Measurements from ENCODE around the gene IMMP2L.
"Not testable (repeated sequence)": the region's sequence is repeated elsewhere in the genome, so short reads cannot be mapped to it uniquely, and the experiment has no call there.

The IMMP2L gene

GRCh38 chr7:111324776-111325175, 237.5 kb downstream of the IMMP2L start:
- DNase-seq, result no peak

- no peak for DNase-seq
Observed at GRCh38 chr7:111324228-111324627, 238.1 kb downstream of the IMMP2L start.

- DNase-seq, result not testable (repeated sequence)
Observed at GRCh38 chr7:111323670-111324069, 238.6 kb downstream of the IMMP2L start.

- DNase-seq, result no peak
Observed at GRCh38 chr7:111320133-111320532, 242.2 kb downstream of the IMMP2L start.

- DNase-seq, result no peak
Observed at GRCh38 chr7:111312966-111313365, 249.3 kb downstream of the IMMP2L start.

- no peak for DNase-seq
Observed at GRCh38 chr7:111308691-111309090, 253.6 kb downstream of the IMMP2L start.

GRCh38 chr7:111301891-111302290, 260.4 kb downstream of the IMMP2L start:
- no peak for DNase-seq

GRCh38 chr7:111294494-111294893, 267.8 kb downstream of the IMMP2L start:
- DNase-seq, result no peak

GRCh38 chr7:111292026-111292470, 270.2 kb downstream of the IMMP2L start:
- peak; percentile 51 for DNase-seq

GRCh38 chr7:111290982-111291381, 271.3 kb downstream of the IMMP2L start:
- DNase-seq, result no peak

- DNase-seq, result no peak
Observed at GRCh38 chr7:111290419-111290818, 271.9 kb downstream of the IMMP2L start.

GRCh38 chr7:111288441-111288840, 273.9 kb downstream of the IMMP2L start:
- DNase-seq, result not testable (repeated sequence)

- DNase-seq, result no peak
Observed at GRCh38 chr7:111282626-111283025, 279.7 kb downstream of the IMMP2L start.

- no peak for DNase-seq
Observed at GRCh38 chr7:111274857-111275256, 287.4 kb downstream of the IMMP2L start.

GRCh38 chr7:111272092-111272491, 290.2 kb downstream of the IMMP2L start:
- no peak for DNase-seq

GRCh38 chr7:111270794-111271193, 291.5 kb downstream of the IMMP2L start:
- DNase-seq, result not testable (repeated sequence)

- DNase-seq, result no peak
Observed at GRCh38 chr7:111268941-111269340, 293.4 kb downstream of the IMMP2L start.

- DNase-seq, result no peak
Observed at GRCh38 chr7:111266613-111267012, 295.7 kb downstream of the IMMP2L start.

GRCh38 chr7:111265394-111265793, 296.9 kb downstream of the IMMP2L start:
- DNase-seq, result no peak

- no peak for DNase-seq
Observed at GRCh38 chr7:111264981-111265380, 297.3 kb downstream of the IMMP2L start.

GRCh38 chr7:111264111-111264868, 298.0 kb downstream of the IMMP2L start:
- no peak for DNase-seq

GRCh38 chr7:111262293-111263116, 299.8 kb downstream of the IMMP2L start:
- DNase-seq, result no peak

- no peak for DNase-seq
Observed at GRCh38 chr7:111261496-111261895, 300.8 kb downstream of the IMMP2L start.

GRCh38 chr7:111259991-111260390, 302.3 kb downstream of the IMMP2L start:
- DNase-seq, result no peak
